T-helper 2 cell (primary cell): ENCODE measurements around the gene CLIC1.

Source experiments
- DNase-seq, 5 experiments: peaks; one replicate each; pipeline versions ENCODE4 v3.0.0 to v3.0.0-alpha.2; 2012 to 2022

CLIC1 gene

GRCh38 chr6:31768363-31769257 is 32.3 kb upstream of the CLIC1 start:
- no peak for DNase-seq

DNA sequence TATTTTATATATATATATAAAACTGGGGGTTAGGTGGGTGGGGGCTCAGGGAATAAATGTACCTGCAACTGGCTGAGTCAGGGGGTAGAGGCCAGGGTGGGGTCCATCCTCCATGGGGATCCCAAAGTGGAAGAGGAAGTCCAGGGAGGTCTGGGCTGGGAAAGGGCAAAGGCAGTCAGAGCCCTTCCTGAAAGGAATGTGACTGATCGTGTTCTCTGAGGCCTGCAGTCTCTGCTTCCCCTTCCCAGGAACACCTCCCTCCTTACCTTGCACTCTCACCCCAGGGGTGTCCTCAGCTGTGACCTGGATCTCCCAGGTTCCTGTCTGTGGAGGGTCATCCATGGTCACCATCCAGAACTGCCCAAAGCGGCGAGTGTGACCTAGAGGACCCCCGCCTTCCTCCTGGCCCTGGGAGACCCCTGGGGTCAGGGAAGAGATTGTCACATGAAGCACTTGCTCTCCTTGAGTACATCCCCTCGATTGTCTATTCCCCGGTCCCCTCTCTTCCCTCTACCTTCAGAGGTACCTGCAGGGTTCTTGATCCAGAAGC is 30.8 kb upstream of the CLIC1 start:
- DNase-seq: no peak

- DNase-seq: no peak
These were observed 29.8 kb upstream of the CLIC1 start for GRCh38 chr6:31765910-31766794.

GRCh38 chr6:31765559-31765909 is 29.2 kb upstream of the CLIC1 start:
- no peak for DNase-seq

GRCh38 chr6:31764198-31764597 is 27.9 kb upstream of the CLIC1 start:
- DNase-seq: no peak

DNA sequence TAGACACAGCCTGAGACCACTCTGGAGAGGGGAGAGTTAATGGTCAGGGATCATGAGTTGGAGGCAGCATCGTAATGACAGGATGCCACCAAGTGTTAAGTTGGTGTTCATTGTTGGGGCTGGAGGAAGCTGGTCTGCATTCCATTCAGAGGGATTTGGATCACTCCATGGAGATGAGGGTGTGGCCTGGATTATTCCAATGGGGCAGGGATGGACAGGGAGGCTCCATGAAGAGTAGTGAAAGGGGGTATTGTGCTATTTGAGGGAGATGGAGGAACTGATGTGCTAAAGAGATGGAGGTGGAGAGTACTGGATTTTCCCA is 27.2 kb upstream of the CLIC1 start:
- no peak for DNase-seq

DNA sequence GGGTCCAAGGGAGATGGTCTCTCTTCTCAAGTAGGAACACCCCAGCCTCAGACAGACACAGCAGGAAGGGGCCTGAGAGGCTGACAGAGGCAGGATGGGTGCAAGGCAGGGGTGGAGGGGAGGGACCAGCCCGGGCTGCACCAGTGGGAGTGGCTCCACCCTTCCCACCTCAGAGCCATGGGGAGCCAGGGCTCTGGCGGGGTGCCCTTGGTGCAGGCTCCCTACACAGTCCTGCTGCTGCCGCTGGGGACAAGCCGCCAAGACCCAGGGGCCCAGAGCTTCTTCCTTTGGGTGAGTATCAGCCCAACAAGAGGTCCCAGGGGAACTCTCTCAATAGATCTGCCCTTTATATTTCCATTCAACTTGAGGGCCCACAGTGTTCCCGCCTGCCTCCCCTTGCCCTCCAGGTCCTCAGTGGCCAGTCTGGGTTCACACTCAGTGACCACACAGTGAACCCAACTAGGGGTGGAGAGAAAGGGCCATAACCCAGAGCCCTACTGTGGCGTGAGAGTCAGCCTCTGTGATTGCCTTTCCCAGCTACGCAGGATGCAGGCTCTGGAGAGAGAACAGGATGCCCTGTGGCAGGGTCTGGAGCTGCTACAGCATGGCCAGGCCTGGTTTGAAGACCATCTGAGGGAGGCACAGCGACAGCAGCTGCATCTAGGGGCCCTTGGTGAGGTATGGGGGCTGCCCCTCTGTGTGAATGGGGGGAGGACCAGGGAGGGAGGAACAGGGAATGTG is 26.7 kb upstream of the CLIC1 start:
- no peak for DNase-seq

GRCh38 chr6:31762356-31762755 is 26.0 kb upstream of the CLIC1 start, which contains the start of gene SAPCD1:
TSS of gene SAPCD1 (plus strand) at chr6:31762656. CDS start at chr6:31763055, 399 bp downstream.
- no peak for DNase-seq

- no peak for DNase-seq
These were observed 25.0 kb upstream of the CLIC1 start for GRCh38 chr6:31761343-31761742.

- DNase-seq: no peak
These were observed 24.5 kb upstream of the CLIC1 start for GRCh38 chr6:31760790-31761189.

GRCh38 chr6:31758281-31758680 is 22.0 kb upstream of the CLIC1 start:
- no peak for DNase-seq

- no peak for DNase-seq
These were observed 16.5 kb upstream of the CLIC1 start for GRCh38 chr6:31752739-31753319.

DNA sequence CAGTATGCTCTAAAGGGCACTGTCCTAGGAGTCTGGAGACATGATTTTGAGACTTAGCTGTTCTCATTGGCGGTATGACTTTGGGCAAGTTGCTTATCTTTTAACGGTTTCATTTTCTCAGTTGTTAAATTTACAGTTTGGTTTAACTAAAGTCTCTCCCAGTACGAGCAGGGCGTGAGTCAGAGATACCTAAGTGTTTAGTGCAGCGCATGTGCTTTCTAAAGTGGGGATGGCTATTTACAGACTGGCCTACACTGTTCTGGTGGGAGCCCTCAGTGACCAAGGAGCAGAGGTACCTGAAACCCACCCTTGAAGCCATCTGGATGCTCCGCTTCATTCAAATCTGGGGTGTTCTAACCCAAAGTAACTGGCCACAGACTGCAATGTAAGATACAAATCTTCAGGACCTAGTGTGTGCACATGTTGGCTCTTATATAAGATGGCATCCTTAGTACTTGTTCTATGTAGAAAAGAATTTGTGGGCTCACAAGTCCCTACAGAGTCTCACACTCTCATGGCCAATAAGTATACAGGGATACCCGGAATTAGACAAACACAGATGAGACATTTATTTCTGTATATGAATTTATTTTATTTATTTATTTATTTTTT is 14.2 kb upstream of the CLIC1 start:
- no peak for DNase-seq

DNA sequence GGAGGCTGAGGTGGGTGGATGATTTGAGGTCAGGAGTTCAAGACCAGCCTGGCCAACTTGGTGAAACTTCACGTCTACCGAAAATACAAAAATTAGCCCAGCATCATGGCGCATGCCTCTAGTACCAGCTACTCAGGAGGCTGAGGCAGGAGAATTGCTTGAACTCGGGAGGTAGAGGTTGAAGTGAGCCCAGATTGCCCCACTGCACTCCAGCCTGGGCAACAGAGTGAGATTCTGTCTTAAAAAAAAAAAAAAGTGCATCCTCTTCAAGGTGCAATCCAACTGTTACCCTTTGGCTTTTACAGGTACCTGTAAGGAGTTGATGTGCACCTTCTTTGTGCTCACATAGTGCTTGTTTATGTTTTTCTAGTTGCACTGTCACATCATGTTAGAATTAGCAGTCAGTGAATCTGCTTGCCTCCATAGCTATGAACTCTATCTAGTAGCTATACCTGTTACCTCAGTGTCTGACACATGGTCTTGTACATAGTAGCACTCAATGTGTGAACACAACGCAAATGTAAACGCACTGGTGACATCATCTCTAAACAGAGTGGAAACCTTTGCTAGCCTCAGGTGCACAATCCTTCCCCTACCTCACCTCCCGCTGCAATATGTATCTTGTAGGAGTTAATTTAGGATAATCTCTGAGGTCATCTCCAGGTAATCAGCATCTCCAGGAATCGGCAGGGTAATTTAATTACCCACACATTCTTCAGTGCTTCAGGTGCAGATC is 13.1 kb upstream of the CLIC1 start:
- no peak for DNase-seq

GRCh38 chr6:31744422-31744821 is 8.1 kb upstream of the CLIC1 start:
- no peak for DNase-seq

- DNase-seq: no peak
These were observed 6.6 kb upstream of the CLIC1 start for GRCh38 chr6:31742894-31743293.

DNA sequence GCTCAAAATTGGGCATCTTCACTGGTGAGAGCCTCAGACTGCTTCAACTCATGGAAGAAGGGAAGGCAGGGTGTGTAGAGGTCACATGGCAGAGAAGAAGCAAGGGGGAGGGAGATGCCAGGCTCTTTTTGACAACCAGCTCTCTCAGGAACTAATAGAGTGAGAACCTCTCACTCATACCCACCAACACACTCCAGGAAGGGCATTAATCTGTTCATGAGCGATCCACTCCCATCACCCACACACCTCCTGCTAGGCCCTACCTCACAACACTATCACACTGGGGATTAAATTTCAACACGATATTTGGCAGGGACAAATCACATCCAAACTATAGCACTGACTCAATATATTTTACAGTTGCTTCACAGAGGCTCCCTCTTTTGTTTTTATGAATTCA is 5.5 kb upstream of the CLIC1 start:
- DNase-seq: no peak

- peak in 1 of 5 experiments; percentile 24 for DNase-seq
These were observed 4.3 kb upstream of the CLIC1 start for GRCh38 chr6:31740397-31741223.

- DNase-seq: peak; percentile 91 to 99 (median 92)
These were observed 3.5 kb upstream of the CLIC1 start, which contains the start of gene MSH5 for GRCh38 chr6:31739639-31740396. TSS of gene MSH5 (plus strand) at chr6:31740005. CDS start at chr6:31740467, 462 bp downstream.
